GM18951 (cell line): ENCODE measurements around the gene AUTS2.

Experiments used
- POLR2A ChIP-seq: IDR thresholded peaks from 4 replicates; pipeline ENCODE4 v1.6.1; 2011; ENCODE audit warnings: mild to moderate bottlenecking; ENCODE audit not compliant: insufficient read length, insufficient read depth; ENCODE audit errors: extremely low read depth
- in situ Hi-C: fragments of 300-500 bp; cut with MboI; formaldehyde crosslinking; loops from one replicate; pipeline ENCODE4 v1.12.0; 2022; ENCODE audit warnings: low sequenced_read_pairs, mixed read lengths, inconsistent platforms; ENCODE audit not compliant: unreplicated experiment

Gene AUTS2

GRCh38 chr7:70681469-70682350 is 1083.4 kb downstream of the AUTS2 start:
- no peak for TF ChIP-seq POLR2A
- in situ Hi-C loops: no loop called here

DNA sequence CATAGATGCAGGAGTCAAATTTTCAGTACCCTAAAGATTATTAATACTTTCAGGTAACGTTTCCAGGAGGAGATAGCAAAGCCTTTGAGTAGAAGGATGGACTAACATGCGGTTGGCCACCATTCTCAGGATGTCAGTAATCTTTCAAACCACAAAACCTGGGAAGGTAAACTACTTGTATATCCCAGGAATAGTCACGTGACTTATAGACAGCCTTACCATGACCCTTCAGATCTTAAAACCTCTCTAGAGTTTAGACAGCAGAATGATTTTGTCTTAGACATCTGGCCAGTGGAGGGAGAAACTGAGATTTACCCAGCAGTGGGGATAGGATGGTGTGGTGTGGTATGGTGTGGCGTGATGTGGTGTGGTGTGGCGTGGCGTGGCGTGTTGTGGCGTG is 1085.9 kb downstream of the AUTS2 start:
- in situ Hi-C loops: no loop called here
- no peak for TF ChIP-seq POLR2A

DNA sequence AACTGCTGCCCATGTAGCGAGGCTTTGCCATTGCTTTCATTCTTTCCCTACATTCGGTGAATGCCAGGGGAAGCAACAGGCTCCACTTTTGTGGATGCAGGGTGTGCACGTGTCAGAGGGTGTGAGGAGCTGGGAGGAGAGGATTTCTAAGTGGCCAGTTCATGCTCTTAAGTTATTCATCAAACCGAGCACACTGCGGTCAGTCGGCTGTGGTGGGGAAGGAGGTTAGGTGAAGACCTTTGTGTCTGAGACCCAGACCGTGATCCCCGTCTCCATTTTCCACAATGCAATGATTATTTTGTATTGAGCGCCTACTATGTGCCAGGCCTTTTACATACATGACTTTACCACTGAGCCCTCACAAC is 1095.0 kb downstream of the AUTS2 start:
- no peak for TF ChIP-seq POLR2A
- in situ Hi-C loops: no loop called here

GRCh38 chr7:70693686-70694433 is 1095.6 kb downstream of the AUTS2 start:
- in situ Hi-C loops: no loop called here
- no peak for TF ChIP-seq POLR2A

DNA sequence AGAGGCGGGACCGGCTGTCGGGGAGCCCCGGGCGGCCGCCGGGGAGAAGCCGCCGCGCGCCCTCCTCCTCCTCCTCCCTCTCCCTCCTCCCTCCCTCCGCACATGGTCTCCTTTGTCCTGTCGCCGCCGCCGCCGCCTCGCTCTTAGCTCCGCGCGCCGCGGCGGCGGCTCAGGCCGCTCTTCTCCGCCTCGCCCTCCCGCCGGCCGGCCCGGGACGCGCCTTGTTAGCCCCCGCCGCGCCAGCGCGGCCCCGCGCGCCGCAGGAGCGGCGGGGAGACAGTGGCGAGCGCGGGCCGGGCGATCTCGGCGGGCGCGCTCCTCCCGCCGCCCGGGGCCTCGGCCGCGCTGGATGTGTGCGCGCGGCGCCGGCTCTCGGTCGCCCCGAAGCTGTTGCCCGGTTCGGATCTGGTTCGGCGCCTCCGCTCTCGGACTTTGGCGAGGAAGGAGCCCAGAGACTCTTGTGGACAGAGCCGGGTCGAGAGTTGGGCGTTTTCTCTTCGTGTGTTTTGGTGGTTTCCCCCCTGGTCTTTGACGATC is 1096.2 kb downstream of the AUTS2 start:
- no peak for TF ChIP-seq POLR2A
- in situ Hi-C loops: no loop called here

GRCh38 chr7:70694971-70695794 is 1096.9 kb downstream of the AUTS2 start:
- in situ Hi-C loops: no loop called here
- no peak for TF ChIP-seq POLR2A

GRCh38 chr7:70695795-70696083 is 1097.5 kb downstream of the AUTS2 start:
- TF ChIP-seq POLR2A: no peak
- in situ Hi-C loops: no loop called here

- in situ Hi-C loops: no loop called here
- no peak for TF ChIP-seq POLR2A
Observed at GRCh38 chr7:70696201-70696754, 1098.0 kb downstream of the AUTS2 start.

- no peak for TF ChIP-seq POLR2A
- in situ Hi-C loops: no loop called here
Observed at GRCh38 chr7:70698219-70698832, 1100.1 kb downstream of the AUTS2 start.

GRCh38 chr7:70699271-70699670 is 1101.0 kb downstream of the AUTS2 start:
- TF ChIP-seq POLR2A: no peak
- in situ Hi-C loops: no loop called here

- in situ Hi-C loops: no loop called here
- no peak for TF ChIP-seq POLR2A
Observed at GRCh38 chr7:70700055-70700940, 1102.0 kb downstream of the AUTS2 start.

GRCh38 chr7:70700941-70701425 is 1102.7 kb downstream of the AUTS2 start:
- in situ Hi-C loops: no loop called here
- TF ChIP-seq POLR2A: no peak

DNA sequence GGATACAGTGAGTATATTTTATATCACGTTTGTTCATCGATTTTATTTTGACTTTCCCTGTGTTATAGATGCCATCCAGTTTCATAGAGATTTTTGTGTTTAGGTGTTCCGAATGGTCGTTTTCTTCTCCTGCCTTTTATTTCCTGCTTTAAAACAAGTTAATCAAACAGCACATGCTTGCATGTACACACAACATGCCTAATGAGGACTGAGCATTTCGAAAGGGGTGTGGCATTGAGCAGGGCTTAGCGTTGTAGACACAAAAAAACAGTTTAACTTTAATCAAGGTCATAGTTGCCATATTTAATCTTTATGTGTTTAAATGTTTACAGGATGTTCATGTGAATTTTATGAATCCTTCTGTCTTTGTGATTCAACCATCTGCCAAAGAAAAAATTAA is 1103.2 kb downstream of the AUTS2 start:
- in situ Hi-C loops: no loop called here
- TF ChIP-seq POLR2A: no peak
